Measurements from ENCODE around the gene ALX3. TPM values are rescaled to one million over a fixed set of nuclear protein-coding genes. Genes with fewer than 3 reads are reported as not detected.

ALX3 gene
- total RNA-seq, 2 donors from 2014 or later = not detected

GRCh38 chr1:110057963-110058518 is 12.4 kb downstream of the ALX3 start:
- Histone ChIP-seq H3K9ac (ENCODE audit: low read depth in 2 of 2, low read length in 2 of 2) (no peak overlapping the region), H3K36me3 (peaks cover 17% of the 10 kb centered on the region), H3K4me3 (no peak overlapping the region), H3K27ac (no peak overlapping the region), H3K27me3 (no peaks in the 10 kb centered on the region), H3K4me1 (no peaks in the 10 kb centered on the region), H3K9me3 (no peaks in the 10 kb centered on the region)
- DNase-seq = no peak
- intact Hi-C loops (cut with DNase I) = loop anchor here (2.0 kb wide), 1 partner anchor 47 kb away; no protein-coding TSS in a partner anchor
- TF ChIP-seq CTCF (IDR thresholded peaks at IDR 0.05) = no peak

GRCh38 chr1:110056776-110057175 is 13.7 kb downstream of the ALX3 start:
- Histone ChIP-seq H3K27me3 (no peaks in the 10 kb centered on the region), H3K36me3 (peaks cover 17% of the 10 kb centered on the region), H3K4me3 (no peak overlapping the region), H3K4me1 (no peaks in the 10 kb centered on the region), H3K9me3 (no peaks in the 10 kb centered on the region), H3K27ac (peak overlapping the region; percentile 12), H3K9ac (ENCODE audit: low read depth in 2 of 2, low read length in 2 of 2) (no peak overlapping the region)
- peak; percentile 37 for DNase-seq
- intact Hi-C loops (cut with DNase I) = loop anchor here (2.0 kb wide), 1 partner anchor 48 kb away; no protein-coding TSS in a partner anchor
- TF ChIP-seq CTCF (IDR thresholded peaks at IDR 0.05) = no peak

GRCh38 chr1:110056285-110056683 is 14.2 kb downstream of the ALX3 start:
- H3K9ac ChIP-seq (ENCODE audit: low read depth in 2 of 2, low read length in 2 of 2) = no peak overlapping the region
- intact Hi-C loops (cut with DNase I) = loop anchor here (2.0 kb wide), 1 partner anchor 49 kb away; no protein-coding TSS in a partner anchor
- no peak for TF ChIP-seq CTCF (IDR thresholded peaks at IDR 0.05)
- H3K4me3 ChIP-seq = no peak overlapping the region
- H3K27ac ChIP-seq = peak overlapping the region; percentile 12
- H3K9me3 ChIP-seq = no peaks in the 10 kb centered on the region
- DNase-seq = no peak
- H3K27me3 ChIP-seq = no peaks in the 10 kb centered on the region
- no peaks in the 10 kb centered on the region for H3K4me1 ChIP-seq
- peaks cover 17% of the 10 kb centered on the region for H3K36me3 ChIP-seq

- Histone ChIP-seq H3K36me3 (peaks cover 17% of the 10 kb centered on the region), H3K27me3 (no peaks in the 10 kb centered on the region), H3K9me3 (no peaks in the 10 kb centered on the region), H3K27ac (peak overlapping the region; percentile 12), H3K9ac (ENCODE audit: low read depth in 2 of 2, low read length in 2 of 2) (no peak overlapping the region), H3K4me1 (no peaks in the 10 kb centered on the region), H3K4me3 (no peak overlapping the region)
- no peak for DNase-seq
- intact Hi-C loops (cut with DNase I) = loop anchor here (2.0 kb wide), 1 partner anchor 49 kb away; no protein-coding TSS in a partner anchor
- TF ChIP-seq CTCF (IDR thresholded peaks at IDR 0.05) = no peak
These were observed 14.8 kb downstream of the ALX3 start for GRCh38 chr1:110055493-110056284.

GRCh38 chr1:110053552-110054428 is 16.7 kb downstream of the ALX3 start:
- Histone ChIP-seq H3K4me1 (peaks cover 3% of the 10 kb centered on the region), H3K4me3 (no peak overlapping the region), H3K27ac (no peak overlapping the region), H3K9ac (ENCODE audit: low read depth in 2 of 2, low read length in 2 of 2) (no peak overlapping the region), H3K9me3 (no peaks in the 10 kb centered on the region), H3K27me3 (no peaks in the 10 kb centered on the region), H3K36me3 (peaks cover 17% of the 10 kb centered on the region)
- peak; percentile 89 for TF ChIP-seq CTCF (IDR thresholded peaks at IDR 0.05)
- DNase-seq = peak; percentile 78
- intact Hi-C loops (cut with DNase I) = no loop called here
